GM12873 (cell line): ENCODE data around the gene PNPLA5.

Experiments
- TF ChIP-seq, protein P1 (sequence below): IDR thresholded peaks from 2 replicates; pipeline ENCODE4 v1.5.1; 2012; ENCODE audit warnings: low read depth, mild to moderate bottlenecking, moderate library complexity, low read length, control low read depth; ENCODE audit not compliant: insufficient read depth; ENCODE audit errors: missing control alignments

The PNPLA5 gene

DNA sequence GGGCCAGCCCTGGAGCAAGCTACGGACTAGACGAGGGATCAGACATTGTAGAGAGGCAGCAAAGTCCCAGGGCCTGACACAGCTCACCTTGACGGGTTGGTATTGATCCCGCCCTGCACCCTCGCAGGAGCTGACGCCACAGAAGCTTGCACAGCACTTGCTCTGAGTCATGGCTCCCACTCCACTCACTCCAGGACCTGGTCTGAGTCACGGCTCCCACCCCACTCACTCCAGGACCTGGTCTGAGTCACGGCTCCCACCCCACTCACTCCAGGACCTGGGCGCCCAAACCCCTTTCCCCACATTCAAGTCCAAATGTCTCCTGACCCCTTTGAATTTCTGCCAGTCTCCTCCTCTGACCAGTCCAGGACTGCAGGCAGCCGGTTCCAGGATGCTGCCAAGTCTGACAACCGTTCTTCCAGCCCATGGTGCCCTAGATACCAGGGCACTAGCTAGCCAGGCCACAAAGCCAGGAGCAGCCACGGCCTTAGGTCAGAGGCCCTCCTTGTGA is 6.0 kb upstream of the PNPLA5 start:
- TF ChIP-seq, protein P1, sequence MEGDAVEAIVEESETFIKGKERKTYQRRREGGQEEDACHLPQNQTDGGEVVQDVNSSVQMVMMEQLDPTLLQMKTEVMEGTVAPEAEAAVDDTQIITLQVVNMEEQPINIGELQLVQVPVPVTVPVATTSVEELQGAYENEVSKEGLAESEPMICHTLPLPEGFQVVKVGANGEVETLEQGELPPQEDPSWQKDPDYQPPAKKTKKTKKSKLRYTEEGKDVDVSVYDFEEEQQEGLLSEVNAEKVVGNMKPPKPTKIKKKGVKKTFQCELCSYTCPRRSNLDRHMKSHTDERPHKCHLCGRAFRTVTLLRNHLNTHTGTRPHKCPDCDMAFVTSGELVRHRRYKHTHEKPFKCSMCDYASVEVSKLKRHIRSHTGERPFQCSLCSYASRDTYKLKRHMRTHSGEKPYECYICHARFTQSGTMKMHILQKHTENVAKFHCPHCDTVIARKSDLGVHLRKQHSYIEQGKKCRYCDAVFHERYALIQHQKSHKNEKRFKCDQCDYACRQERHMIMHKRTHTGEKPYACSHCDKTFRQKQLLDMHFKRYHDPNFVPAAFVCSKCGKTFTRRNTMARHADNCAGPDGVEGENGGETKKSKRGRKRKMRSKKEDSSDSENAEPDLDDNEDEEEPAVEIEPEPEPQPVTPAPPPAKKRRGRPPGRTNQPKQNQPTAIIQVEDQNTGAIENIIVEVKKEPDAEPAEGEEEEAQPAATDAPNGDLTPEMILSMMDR = no peak

DNA sequence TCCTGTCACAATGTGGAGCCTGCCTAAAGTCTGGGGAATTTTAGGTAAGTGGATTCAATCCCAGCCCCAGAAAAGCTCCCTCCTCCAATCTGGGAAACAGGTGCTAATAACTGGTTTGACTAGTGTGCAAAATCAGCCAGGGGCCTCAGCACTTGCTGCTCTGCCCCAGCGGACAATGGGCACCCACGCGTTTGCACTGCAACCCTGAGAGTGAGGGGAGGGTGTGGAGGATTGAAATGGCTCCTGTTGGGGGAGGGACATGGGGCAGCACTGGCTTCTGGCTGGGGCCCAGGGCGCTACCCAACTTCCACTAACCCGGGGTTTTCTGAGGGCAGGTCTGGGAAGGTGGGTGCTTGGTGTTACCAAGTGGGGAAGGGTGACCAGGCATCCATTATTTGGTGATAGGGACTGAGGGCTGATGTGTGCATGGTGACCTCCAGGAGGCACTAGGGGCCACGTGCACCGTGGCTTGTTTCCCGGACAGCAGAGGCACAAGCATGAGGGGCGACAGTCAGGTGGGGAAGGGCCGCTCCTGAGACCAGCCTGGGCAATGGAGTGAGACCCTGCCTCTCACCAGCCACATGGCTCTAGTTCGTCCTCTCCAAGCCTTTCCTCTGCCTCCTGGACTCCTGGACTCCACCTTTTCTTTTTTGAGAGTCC is 4.3 kb upstream of the PNPLA5 start:
- TF ChIP-seq, protein P1 = no peak

DNA sequence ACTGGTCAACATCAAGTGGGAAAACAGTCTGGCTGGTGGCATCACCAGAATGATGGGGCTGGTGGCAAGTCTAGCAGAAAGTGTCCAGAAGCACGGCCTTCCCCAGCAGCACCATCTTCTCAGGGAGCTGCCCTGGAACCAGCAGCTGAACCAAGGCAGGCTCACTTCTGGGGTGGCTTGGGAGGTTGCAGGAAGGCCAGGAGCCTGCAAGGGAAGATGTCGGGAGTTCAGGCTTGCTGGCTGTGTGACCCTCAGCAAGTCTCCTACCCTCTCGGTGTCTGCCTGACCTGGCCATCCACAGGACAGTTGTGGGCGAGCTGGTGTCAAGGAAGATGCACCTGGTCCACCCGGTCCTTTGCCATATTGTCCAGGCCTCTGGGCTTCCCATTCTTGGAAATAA is 2.3 kb upstream of the PNPLA5 start:
- TF ChIP-seq, protein P1 = no peak

DNA sequence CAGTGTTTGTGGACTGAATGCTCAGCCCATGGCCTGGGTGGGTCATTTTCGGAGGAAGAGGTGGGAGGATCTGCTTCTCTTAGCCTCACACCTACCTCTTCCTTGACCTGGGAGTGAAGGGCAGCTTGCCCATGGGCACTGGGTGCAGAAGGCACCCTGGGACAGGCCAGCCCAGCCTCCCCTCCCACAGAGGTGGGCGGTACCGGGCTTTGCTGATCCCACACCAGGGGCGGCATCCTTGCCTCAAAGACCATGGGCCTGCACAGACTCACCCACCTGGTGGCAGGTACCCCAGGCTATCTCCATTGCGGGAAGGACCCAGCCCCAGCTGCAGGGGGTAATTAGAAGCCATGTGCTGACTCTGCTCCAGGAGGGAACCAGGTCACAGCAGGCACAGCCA is 1.5 kb upstream of the PNPLA5 start:
- TF ChIP-seq, protein P1 = no peak

DNA sequence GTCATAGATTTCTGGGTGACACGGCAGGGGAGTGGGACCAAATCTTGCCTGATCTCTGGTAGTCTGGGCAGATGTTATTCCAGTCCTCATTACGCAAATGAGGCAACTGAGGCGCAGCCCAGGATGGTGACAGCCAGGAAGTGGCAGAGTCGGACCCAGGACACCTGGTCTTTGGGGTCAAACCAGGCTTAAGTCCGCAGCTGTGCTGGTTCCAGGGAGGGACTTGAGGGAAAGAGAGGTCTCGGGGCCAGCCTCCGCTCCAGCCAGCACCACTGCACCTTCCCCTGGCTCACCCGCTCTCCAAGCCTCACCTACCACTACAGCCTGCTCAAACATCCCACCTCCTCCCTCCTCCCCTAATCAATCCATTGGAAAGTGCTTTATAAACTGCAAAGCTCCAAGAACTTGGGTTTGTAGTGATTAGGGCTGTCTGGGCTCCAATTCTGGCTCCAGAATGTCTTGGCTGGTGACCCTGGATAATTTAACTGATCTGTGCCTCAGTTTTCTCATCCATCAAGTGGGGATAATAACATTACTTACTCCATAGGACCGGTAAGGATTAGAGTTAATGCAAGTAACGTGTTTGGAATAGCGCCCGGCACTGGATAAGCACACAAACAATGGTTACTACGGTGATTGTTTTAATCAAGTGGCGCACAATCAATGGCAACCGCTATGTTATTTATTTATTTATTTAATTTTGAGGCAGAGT is 526 bp upstream of the PNPLA5 start:
- TF ChIP-seq, protein P1 = no peak

DNA sequence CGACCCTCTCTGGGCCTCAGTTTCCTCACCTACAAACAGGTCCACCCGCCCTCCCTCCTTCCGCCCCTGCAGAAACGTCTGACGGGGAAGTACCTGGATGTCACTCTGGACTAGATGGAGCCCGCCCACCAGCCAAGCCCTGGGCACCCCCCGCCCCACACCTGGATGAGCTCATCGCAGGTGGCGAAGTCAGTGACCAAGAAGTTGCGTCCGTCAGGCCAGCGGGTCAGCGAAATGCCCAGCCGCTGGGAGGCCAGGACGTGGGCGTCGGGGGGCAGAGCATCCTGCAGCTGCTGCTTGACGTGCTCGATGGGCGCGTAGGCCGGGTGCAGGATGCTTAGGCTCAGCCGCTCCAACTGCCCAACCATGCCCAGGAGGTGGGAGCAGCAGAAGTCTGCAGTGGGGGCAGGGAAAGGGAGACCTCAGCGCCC is 897 bp downstream of the PNPLA5 start:
- TF ChIP-seq, protein P1 = no peak

DNA sequence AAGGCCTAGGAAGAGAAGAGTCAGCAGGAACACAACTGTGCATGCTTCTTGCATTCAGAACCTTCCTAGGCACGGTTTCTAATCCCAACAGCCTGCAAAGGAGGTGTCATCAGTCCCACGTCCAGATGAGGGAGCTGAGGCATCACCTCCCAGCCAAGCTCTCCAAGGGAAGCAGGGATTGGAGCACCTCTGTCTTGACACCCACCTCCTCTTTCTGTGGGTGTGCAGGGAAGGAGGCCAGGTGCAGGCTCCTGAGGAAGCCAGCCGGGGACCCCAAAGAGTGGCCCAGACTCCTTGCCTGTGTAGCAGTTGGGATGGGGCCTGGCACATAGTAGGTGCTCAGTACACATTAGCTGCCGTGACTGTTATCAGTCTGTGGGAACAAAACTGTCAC is 2.0 kb downstream of the PNPLA5 start:
- TF ChIP-seq, protein P1 = no peak
